NCI-H1694 (cell line): ENCODE data around the gene MIB1.
"Not testable (repeated sequence)": the region's sequence is repeated elsewhere in the genome, so short reads cannot be mapped to it uniquely, and the experiment has no call there.

Source experiments
- DNase-seq: peaks from one replicate; lab custom pipeline; 2025; lab: John Stamatoyannopoulos, UW

MIB1 gene

GRCh38 chr18:21740538-21741311, at the start of gene MIB1:
Gene MIB1, plus strand, starts transcription at chr18:21740792. Its CDS starts 792 bp downstream, at chr18:21741584.
- peak; percentile 91 for DNase-seq

DNA sequence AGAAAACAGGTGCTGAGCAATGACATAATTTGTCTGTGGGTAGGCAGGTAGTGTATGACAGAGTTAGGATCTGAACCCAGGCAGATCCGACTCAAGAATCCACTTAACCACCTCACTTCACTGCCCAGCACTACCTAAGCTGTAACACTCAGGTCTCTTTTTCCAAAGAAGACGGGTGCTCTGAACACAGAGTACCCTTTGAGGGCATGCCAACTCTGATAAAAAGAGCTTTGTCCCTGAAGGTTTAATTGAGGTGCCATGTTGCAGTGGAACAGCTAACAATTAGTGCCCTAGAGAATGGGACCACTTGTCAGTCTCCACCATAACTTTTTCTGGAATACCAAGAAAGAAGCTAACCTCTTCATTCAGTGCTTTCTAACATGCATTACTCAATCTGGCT, 47.3 kb upstream of the MIB1 start:
- DNase-seq = no peak

GRCh38 chr18:21700528-21701075, 40.0 kb upstream of the MIB1 start:
- no peak for DNase-seq

GRCh38 chr18:21701621-21702020, 39.0 kb upstream of the MIB1 start:
- no peak for DNase-seq

DNA sequence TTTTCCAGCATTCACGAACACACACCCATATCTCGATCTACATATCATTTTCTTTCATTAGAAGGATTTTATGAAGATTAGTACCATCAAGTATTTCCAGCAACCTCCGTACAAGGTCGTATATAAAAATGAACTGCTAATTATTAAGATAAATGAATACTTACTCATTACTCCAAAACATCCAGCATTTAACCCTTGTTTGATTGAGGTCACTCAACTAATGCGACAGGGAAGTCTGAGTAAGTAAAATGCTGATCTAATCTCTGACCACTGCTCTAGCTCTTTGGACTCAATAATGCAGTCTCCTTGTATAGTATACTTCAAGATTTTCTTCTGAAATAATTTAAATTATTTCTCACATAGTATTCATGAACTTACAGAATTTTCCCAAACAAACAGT, 38.0 kb upstream of the MIB1 start:
- DNase-seq = no peak

- no peak for DNase-seq
Observed at GRCh38 chr18:21703241-21703820, 37.3 kb upstream of the MIB1 start.

DNA sequence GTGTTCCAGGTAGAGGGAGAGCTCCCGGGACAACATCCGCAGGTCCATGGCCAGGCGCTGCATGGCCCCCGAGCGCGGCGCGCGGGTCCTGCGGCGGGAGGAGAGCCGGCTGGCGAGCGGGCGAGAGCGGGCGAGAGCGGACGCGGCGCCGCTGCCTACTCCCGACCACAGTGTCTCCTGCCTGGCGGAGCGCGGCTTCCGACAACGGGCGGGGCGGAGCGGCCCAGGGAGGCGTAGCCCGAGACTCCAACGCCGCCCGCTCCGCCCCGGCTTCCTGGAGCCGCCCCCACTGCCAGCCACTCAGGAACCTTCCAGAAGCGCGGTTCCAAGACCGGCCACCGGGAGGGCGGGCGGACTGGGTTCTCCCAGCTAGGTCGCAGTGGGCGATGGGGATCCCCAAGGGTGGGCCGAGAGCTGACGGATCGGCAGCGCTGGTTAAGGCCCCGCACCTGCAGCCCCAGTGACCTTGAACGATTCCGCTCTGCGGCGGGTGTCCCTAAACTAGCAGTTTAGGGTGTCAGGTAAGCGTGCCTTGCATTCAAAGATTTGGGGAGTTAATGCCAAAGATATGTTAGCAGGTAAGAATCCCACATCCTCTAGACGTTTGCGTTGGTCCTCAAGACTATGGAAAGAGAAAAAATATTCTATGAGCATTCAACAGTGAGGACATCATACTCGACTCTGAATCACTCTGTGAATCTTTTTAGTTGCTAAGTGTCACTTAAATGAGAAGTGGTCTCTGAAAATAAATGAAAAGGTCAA, 35.8 kb upstream of the MIB1 start, which contains the start of gene ABHD3:
TSS of gene ABHD3 (minus strand) at position 172 of the 762 bp plus-strand sequence. CDS start at position 63, 109 bp downstream.
- peak; percentile 64 for DNase-seq

DNA sequence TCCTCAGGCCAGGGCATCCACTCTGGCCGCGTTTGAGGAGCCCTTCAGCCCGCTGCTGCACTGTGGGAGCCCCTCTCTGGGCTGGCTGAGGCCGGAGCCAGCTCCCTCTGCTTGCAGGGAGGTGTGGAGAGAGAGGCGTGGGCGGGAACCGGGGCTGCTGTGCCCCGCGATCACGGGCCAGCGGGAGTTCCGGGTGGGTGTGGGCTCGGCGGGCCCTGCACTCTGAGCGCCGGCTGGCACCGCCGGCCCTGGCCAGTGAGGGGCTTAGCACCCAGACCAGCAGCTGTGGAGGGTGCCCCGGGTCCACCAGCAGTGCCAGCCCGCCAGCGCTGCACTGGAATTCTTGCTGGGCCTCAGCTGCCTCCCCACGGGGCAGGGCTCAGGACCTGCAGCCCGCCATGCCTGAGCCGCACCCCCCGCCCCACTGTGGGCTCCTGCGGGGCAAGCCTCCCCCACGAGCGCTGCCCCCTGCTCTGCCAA, 34.2 kb upstream of the MIB1 start:
- no peak for DNase-seq

DNA sequence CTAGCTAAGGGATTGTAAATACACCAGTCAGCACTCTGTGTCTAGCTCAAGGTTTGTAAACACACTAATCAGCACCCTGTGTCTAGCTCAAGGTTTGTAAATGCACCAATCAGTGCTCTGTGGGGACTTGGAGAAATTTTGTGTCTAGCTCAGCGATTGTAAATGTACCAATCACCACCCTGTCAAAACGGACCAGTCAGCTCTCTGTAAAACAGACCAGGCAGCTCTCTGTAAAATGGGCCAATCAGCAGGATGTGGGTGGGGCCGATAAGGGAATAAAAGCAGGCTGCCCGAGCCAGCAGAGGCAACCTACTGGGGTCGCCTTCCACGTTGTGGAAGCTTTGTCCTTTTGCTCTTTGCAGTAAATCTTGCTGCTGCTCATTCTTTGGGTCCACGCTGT, 33.5 kb upstream of the MIB1 start:
- DNase-seq = not testable (repeated sequence)

DNA sequence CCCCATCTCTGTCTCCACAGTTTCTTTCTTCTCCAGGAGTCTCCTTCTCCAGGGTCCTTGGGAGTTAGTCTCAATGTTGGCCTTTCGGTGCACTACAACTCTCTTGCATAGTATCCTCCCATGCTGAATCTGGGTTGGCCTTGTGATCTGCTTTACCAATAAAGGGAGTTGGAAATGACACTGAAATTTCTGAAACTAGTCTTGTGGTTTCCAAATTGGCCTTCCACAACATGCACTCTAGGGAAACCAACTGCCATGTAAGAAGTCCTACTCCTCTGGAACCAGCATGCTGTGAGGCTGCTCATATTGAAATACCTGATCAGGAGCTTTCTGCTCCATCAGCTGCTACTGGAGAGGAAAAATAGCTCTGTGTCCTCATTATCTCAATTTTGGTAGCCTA, 26.1 kb upstream of the MIB1 start:
- no peak for DNase-seq

GRCh38 chr18:21722687-21723086, 17.9 kb upstream of the MIB1 start:
- DNase-seq = no peak

- no peak for DNase-seq
Observed at GRCh38 chr18:21725201-21725600, 15.4 kb upstream of the MIB1 start.

- DNase-seq = no peak
Observed at GRCh38 chr18:21727702-21728101, 12.9 kb upstream of the MIB1 start.

GRCh38 chr18:21733011-21733410, 7.6 kb upstream of the MIB1 start:
- no peak for DNase-seq

DNA sequence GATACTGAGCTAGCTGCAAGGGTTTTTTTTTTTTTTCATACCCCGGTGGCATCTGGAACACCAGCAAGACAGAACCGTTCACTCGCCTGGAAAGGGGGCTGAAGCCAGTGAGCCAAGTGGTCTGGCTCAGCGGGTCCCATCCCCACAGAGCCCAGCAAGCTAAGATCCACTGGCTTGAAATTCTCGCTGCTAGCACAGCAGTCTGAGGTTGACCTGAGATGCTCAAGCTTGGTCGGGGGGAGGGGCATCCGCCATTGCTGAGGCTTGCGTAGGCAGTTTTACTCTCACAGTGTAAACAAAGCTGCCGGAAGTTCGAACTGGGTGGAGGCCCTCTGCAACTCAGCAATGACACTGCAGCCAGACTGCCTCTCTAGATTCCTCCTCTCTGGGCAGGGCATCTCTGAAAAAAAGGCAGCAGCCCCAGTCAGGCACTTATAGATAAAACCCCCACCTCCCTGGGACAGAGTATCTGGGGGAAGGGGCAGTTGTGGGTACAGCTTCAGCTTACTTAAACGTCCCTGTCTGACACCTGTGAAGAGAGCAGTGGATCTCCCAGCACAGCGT, 5.1 kb upstream of the MIB1 start:
- no peak for DNase-seq

- DNase-seq = not testable (repeated sequence)
Observed at GRCh38 chr18:21736926-21737325, 3.7 kb upstream of the MIB1 start.

DNA sequence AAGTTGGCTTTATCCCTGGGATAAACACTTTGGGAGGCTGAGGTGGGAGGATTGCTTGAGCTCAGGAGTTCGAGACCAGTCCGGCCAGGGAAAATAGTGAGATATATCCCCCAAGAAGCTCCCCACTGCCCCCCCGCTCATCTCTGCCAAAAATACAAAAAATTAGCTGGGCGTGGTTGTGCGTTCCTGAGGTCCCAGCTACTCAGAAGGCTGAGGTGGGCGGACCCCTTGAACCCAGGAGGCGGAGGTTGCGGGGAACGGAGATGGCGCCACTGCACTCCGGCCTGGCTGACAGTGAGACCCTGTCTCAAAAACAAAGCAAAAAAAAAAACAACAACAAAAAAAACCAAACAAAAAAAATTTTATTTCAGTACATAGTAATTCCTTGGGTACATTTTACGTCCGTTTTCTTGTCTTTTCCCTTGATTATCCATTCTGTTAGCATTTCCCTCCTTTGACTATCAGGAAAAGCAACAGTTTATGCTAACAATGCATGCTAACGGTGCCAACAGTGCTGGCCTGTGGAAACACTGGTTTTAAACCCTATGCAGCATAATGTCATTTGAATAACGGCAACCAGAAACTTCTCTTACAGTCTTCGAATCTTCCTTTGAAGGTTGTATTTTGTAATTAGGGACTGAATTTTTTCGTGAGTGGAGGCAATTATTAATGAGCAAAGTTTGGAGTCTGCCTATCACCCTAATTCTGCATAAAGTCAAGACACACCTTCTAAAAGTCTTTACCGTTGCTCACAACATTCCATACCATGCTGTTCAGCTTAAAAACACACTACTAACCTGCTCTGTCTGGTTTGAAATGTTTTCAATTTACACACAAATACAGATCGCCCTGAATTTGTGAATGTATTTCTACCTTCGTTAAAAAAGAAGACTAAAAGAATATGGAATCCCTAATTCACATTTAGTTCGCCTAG, 721 bp upstream of the MIB1 start:
- no peak for DNase-seq

DNA sequence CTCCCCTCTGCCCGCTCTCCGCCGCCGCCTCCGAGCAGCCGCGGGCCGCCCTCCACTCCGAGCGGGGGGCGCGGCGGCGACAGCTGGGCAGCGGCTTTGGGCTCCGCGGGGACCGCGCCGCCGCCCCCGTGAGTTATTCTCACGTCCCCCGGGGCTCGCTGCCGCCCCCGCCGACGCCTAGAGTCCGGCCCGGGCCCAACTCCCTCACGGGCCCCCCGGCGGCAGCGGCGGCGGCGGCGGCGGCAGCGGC, 645 bp downstream of the MIB1 start:
- peak; percentile 5 for DNase-seq

DNA sequence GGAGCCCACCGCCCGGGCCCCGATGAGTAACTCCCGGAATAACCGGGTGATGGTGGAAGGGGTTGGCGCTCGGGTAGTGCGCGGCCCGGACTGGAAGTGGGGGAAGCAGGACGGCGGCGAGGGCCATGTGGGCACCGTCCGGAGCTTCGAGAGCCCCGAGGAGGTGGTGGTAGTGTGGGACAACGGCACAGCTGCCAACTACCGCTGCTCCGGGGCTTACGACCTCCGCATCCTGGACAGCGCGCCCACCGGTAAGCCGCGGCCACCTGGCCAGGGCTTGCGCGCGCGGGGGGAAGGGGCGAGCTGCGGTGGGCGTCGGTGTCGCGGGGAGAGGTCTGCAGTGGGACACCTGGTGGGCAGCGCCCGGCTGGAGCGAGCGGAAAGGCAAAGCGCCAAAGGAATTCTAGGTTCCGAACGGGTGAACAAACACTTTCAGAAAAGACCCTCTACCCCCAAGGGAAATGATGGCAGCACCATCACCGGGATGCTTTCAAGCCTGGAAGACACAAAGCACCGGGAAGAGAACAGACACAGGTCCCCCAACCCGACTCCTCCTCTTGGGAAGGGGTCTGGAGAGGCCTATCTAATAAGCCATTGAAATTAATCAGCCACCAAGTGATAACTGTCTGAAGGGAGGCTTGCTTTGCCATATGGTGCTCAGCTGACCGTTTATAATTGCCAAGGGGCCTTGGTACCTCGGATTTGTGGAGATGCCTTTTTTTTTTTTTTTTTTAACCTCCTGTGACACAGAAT, 1.1 kb downstream of the MIB1 start:
- no peak for DNase-seq

GRCh38 chr18:21742315-21742687, 1.7 kb downstream of the MIB1 start:
- DNase-seq = no peak
